ENCODE measurements around the gene HCK. TPM values are rescaled to one million over a fixed set of nuclear protein-coding genes. Genes with fewer than 3 reads are reported as not detected.
"Not testable (repeated sequence)": the region's sequence is repeated elsewhere in the genome, so short reads cannot be mapped to it uniquely, and the experiment has no call there.

The HCK gene
- polyA plus RNA-seq, 1 of the 3 experiments (the other 2 are of a cell fraction), result not detected

DNA sequence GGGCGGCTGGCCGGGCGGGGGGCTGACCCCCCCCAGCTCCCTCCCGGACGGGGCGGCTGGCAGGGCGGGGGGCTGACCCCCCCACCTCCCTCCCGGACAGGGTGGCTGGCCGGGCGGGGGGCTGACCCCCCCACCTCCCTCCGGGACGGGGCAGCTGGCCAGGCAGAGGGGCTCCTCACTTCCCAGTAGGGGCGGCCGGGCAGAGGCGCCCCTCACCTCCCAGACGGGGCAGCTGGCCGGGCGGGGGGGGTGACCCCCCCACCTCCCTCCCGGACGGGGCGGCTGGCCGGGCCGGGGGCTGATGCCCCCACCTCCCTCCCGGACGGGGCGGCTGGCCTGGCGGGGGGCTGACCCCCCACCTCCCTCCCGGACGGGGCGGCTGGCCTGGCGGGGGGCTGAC is 69.9 kb downstream of the HCK start:
- H3K79me2 ChIP-seq (ENCODE audit: insufficient read depth), result peaks cover 75% of the 10 kb centered on the region
- H3K27me3 ChIP-seq (ENCODE audit: insufficient read depth); H3F3A ChIP-seq (replicated peaks; ENCODE audit: insufficient read depth); H3K4me1 ChIP-seq (ENCODE audit: control insufficient read depth in 1 of 2, insufficient read depth in 2 of 2, low read depth in 1 of 2, low read length in 1 of 2); H3K4me3 ChIP-seq (ENCODE audit: low read depth in 2 of 2, low read length in 1 of 2); H3K9ac ChIP-seq; DNase-seq; CTCF ChIA-PET; H2AFZ ChIP-seq (ENCODE audit: low read depth); H3K36me3 ChIP-seq (replicated peaks in 1 of 2; ENCODE audit: control insufficient read depth in 1 of 2, insufficient read depth in 2 of 2, low read length in 1 of 2); H3K27ac ChIP-seq (ENCODE audit: low read depth in 2 of 2, low read length in 1 of 2); H3K4me2 ChIP-seq; POLR2A ChIA-PET; H3K9me2 ChIP-seq; H3K9me3 ChIP-seq: not testable (repeated sequence)
- H4K20me1 ChIP-seq (ENCODE audit: insufficient read depth), result peaks cover 44% of the 10 kb centered on the region
- no CpG with 5 or more reads among the region's 31 CpGs for WGBS (ENCODE audit: low lambda C conversion rate)

DNA sequence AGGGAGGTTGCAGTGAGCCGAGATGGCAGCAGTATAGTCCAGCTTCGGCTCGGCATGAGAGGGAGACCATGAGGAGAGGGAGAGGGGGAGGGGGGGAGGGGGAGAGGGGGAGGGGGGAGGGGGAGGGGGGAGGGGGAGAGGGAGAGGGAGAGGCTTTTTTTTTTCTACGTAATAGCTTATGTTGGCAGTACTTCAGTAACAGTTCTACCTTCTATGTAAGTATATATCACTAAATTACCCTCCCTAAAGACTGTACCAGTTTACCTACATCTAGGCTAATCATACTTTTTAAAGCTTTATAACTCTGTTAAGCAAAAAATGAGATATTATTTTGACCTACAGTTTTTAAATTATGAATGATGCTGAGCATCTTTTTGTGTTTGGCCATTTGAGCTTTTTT is 71.0 kb downstream of the HCK start:
- peaks cover 75% of the 10 kb centered on the region for H3K79me2 ChIP-seq (ENCODE audit: insufficient read depth)
- H3K4me1 ChIP-seq (ENCODE audit: control insufficient read depth in 1 of 2, insufficient read depth in 2 of 2, low read depth in 1 of 2, low read length in 1 of 2), result no peaks in the 10 kb centered on the region; a peak in 1 of 4 replicates
- H3K9ac ChIP-seq, result no peak overlapping the region
- peaks cover 47% of the 10 kb centered on the region for H4K20me1 ChIP-seq (ENCODE audit: insufficient read depth)
- H3F3A ChIP-seq (replicated peaks; ENCODE audit: insufficient read depth), result peaks cover 5% of the 10 kb centered on the region
- H2AFZ ChIP-seq (ENCODE audit: low read depth), result no peak overlapping the region
- no peaks in the 10 kb centered on the region for H3K27me3 ChIP-seq (ENCODE audit: insufficient read depth)
- no peak overlapping the region for H3K27ac ChIP-seq (ENCODE audit: low read depth in 2 of 2, low read length in 1 of 2)
- H3K4me3 ChIP-seq (ENCODE audit: low read depth in 2 of 2, low read length in 1 of 2), result no peak overlapping the region
- WGBS (ENCODE audit: low lambda C conversion rate), result 95% methylated on average over 4 of the region's 4 CpGs
- H3K9me3 ChIP-seq, result no peaks in the 10 kb centered on the region
- peaks cover 0 to 6% of the 10 kb centered on the region in 2 experiments for H3K36me3 ChIP-seq (replicated peaks in 1 of 2; ENCODE audit: control insufficient read depth in 1 of 2, insufficient read depth in 2 of 2, low read length in 1 of 2)
- DNase-seq, result no peak
- ChIA-PET POLR2A (no interaction called here), CTCF (interaction anchor here (1.0 to 1.2 kb wide), 2 partner anchors 32 to 92 kb away, joined by 3 to 4 read pairs; no protein-coding TSS in a partner anchor)
- no peaks in the 10 kb centered on the region for H3K9me2 ChIP-seq
- TF ChIP-seq NFIC (IDR thresholded peaks at IDR 0.05; ENCODE audit: borderline replicate concordance), result no peak
- no peak for TF ChIP-seq RFX5 (IDR thresholded peaks at IDR 0.05; ENCODE audit: low read length)
- no peak for TF ChIP-seq MEF2A (IDR thresholded peaks at IDR 0.05; ENCODE audit: borderline replicate concordance, low read depth)
- no peak for TF ChIP-seq EZH2phosphoT487 (IDR thresholded peaks at IDR 0.05; ENCODE audit: borderline replicate concordance, low read depth)
- no peak for TF ChIP-seq EP300 (IDR thresholded peaks at IDR 0.05; ENCODE audit: borderline replicate concordance in 1 of 2, low read depth in 1 of 2, low read length in 1 of 2)
- TF ChIP-seq, protein P1, sequence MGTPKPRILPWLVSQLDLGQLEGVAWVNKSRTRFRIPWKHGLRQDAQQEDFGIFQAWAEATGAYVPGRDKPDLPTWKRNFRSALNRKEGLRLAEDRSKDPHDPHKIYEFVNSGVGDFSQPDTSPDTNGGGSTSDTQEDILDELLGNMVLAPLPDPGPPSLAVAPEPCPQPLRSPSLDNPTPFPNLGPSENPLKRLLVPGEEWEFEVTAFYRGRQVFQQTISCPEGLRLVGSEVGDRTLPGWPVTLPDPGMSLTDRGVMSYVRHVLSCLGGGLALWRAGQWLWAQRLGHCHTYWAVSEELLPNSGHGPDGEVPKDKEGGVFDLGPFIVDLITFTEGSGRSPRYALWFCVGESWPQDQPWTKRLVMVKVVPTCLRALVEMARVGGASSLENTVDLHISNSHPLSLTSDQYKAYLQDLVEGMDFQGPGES (IDR thresholded peaks at IDR 0.05; ENCODE audit: low read depth, low read length), result no peak
- TF ChIP-seq ELF1 (IDR thresholded peaks at IDR 0.05), result no peak
- TF ChIP-seq, protein P2, sequence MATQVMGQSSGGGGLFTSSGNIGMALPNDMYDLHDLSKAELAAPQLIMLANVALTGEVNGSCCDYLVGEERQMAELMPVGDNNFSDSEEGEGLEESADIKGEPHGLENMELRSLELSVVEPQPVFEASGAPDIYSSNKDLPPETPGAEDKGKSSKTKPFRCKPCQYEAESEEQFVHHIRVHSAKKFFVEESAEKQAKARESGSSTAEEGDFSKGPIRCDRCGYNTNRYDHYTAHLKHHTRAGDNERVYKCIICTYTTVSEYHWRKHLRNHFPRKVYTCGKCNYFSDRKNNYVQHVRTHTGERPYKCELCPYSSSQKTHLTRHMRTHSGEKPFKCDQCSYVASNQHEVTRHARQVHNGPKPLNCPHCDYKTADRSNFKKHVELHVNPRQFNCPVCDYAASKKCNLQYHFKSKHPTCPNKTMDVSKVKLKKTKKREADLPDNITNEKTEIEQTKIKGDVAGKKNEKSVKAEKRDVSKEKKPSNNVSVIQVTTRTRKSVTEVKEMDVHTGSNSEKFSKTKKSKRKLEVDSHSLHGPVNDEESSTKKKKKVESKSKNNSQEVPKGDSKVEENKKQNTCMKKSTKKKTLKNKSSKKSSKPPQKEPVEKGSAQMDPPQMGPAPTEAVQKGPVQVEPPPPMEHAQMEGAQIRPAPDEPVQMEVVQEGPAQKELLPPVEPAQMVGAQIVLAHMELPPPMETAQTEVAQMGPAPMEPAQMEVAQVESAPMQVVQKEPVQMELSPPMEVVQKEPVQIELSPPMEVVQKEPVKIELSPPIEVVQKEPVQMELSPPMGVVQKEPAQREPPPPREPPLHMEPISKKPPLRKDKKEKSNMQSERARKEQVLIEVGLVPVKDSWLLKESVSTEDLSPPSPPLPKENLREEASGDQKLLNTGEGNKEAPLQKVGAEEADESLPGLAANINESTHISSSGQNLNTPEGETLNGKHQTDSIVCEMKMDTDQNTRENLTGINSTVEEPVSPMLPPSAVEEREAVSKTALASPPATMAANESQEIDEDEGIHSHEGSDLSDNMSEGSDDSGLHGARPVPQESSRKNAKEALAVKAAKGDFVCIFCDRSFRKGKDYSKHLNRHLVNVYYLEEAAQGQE (IDR thresholded peaks at IDR 0.05; ENCODE audit: low read depth, low read length), result no peak
- TF ChIP-seq, protein P3, sequence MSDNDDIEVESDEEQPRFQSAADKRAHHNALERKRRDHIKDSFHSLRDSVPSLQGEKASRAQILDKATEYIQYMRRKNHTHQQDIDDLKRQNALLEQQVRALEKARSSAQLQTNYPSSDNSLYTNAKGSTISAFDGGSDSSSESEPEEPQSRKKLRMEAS (IDR thresholded peaks at IDR 0.05; ENCODE audit: low read depth), result no peak
- TF ChIP-seq RXRA (IDR thresholded peaks at IDR 0.05; ENCODE audit: borderline replicate concordance, low read depth), result no peak
- TF ChIP-seq GATA2 (CRISPR knock-in tag; IDR thresholded peaks at IDR 0.05), result no peak
- no peak for TF ChIP-seq NRF1 (IDR thresholded peaks at IDR 0.05; ENCODE audit: low read depth, low read length)
- no peak for TF ChIP-seq SIN3A (IDR thresholded peaks at IDR 0.05; ENCODE audit: borderline replicate concordance, low read depth, low read length)
- TF ChIP-seq POLR2AphosphoS5 (IDR thresholded peaks at IDR 0.05; ENCODE audit: low read depth, low read length), result no peak
- TF ChIP-seq MXI1 (IDR thresholded peaks at IDR 0.05; ENCODE audit: low read depth, low read length), result no peak
- no peak for TF ChIP-seq TEAD4 (IDR thresholded peaks at IDR 0.05; ENCODE audit: borderline replicate concordance, insufficient read depth)
- TF ChIP-seq, protein P4, sequence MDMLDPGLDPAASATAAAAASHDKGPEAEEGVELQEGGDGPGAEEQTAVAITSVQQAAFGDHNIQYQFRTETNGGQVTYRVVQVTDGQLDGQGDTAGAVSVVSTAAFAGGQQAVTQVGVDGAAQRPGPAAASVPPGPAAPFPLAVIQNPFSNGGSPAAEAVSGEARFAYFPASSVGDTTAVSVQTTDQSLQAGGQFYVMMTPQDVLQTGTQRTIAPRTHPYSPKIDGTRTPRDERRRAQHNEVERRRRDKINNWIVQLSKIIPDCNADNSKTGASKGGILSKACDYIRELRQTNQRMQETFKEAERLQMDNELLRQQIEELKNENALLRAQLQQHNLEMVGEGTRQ (IDR thresholded peaks at IDR 0.05; ENCODE audit: borderline replicate concordance, low read depth, low read length), result no peak
- TF ChIP-seq, protein P5, sequence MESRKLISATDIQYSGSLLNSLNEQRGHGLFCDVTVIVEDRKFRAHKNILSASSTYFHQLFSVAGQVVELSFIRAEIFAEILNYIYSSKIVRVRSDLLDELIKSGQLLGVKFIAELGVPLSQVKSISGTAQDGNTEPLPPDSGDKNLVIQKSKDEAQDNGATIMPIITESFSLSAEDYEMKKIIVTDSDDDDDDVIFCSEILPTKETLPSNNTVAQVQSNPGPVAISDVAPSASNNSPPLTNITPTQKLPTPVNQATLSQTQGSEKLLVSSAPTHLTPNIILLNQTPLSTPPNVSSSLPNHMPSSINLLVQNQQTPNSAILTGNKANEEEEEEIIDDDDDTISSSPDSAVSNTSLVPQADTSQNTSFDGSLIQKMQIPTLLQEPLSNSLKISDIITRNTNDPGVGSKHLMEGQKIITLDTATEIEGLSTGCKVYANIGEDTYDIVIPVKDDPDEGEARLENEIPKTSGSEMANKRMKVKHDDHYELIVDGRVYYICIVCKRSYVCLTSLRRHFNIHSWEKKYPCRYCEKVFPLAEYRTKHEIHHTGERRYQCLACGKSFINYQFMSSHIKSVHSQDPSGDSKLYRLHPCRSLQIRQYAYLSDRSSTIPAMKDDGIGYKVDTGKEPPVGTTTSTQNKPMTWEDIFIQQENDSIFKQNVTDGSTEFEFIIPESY (IDR thresholded peaks at IDR 0.05; ENCODE audit: borderline replicate concordance, low read depth), result no peak
- no peak overlapping the region for H3K4me2 ChIP-seq

Measured in SK-N-SH (cell line).